ENCODE results near the gene FER1L5.

- TF ChIP-seq, protein P1, sequence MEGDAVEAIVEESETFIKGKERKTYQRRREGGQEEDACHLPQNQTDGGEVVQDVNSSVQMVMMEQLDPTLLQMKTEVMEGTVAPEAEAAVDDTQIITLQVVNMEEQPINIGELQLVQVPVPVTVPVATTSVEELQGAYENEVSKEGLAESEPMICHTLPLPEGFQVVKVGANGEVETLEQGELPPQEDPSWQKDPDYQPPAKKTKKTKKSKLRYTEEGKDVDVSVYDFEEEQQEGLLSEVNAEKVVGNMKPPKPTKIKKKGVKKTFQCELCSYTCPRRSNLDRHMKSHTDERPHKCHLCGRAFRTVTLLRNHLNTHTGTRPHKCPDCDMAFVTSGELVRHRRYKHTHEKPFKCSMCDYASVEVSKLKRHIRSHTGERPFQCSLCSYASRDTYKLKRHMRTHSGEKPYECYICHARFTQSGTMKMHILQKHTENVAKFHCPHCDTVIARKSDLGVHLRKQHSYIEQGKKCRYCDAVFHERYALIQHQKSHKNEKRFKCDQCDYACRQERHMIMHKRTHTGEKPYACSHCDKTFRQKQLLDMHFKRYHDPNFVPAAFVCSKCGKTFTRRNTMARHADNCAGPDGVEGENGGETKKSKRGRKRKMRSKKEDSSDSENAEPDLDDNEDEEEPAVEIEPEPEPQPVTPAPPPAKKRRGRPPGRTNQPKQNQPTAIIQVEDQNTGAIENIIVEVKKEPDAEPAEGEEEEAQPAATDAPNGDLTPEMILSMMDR (IDR thresholded peaks at IDR 0.05), result no peak
- TF ChIP-seq ELF1 (IDR thresholded peaks at IDR 0.05), result no peak
- no peak for TF ChIP-seq GABPA (IDR thresholded peaks at IDR 0.05; ENCODE audit: low read depth)
- TF ChIP-seq MEF2A (IDR thresholded peaks at IDR 0.05; ENCODE audit: borderline replicate concordance, low read depth), result no peak
- TF ChIP-seq REST (IDR thresholded peaks at IDR 0.05; ENCODE audit: low read depth, low read length), result no peak
- no peak for TF ChIP-seq EZH2phosphoT487 (IDR thresholded peaks at IDR 0.05; ENCODE audit: borderline replicate concordance, low read depth)
- no peak for TF ChIP-seq EP300 (IDR thresholded peaks at IDR 0.05; ENCODE audit: borderline replicate concordance in 1 of 2, low read depth in 1 of 2, low read length in 1 of 2)
- TF ChIP-seq JUND (IDR thresholded peaks at IDR 0.05), result no peak
- TF ChIP-seq POLR2AphosphoS5 (IDR thresholded peaks at IDR 0.05; ENCODE audit: low read depth, low read length), result no peak
- TF ChIP-seq IRF3 (IDR thresholded peaks at IDR 0.05; ENCODE audit: low read depth, low read length), result no peak
- no peak for TF ChIP-seq CHD2 (IDR thresholded peaks at IDR 0.05; ENCODE audit: low read length, partially characterized antibody)
- no peak for TF ChIP-seq RFX5 (IDR thresholded peaks at IDR 0.05; ENCODE audit: low read length)
- TF ChIP-seq SMC3 (IDR thresholded peaks at IDR 0.05; ENCODE audit: low read depth, low read length), result no peak
Measured at GRCh38 chr2:96737831-96738230, 95.3 kb downstream of the FER1L5 start.
